GM12878 (cell line): ENCODE measurements around the gene PPP1R3F. TPM values are rescaled to one million over a fixed set of nuclear protein-coding genes. Genes with fewer than 3 reads are reported as not detected.

Experiments
- ATAC-seq: fragments of 200-7000 bp; cut with Tn5 transposase; 3 replicates; pipeline ENCODE4 v1.9.1; 2020; ENCODE audit warnings: mild to moderate bottlenecking, moderate library complexity
- BruUV-seq: library from RNA; stranded (reverse); fragments of 400-500 nt; replicated peaks from 2 replicates; lab custom pipeline; 2021; lab: Mats Ljungman, UMichigan
- CTCF ChIA-PET: fragments of 300-600 bp; sonication (Branson Sonifier 250); formaldehyde crosslinking; extraction: SDS; loops from one replicate; lab custom pipeline; 2021; ENCODE audit warnings: inconsistent platforms; lab: Yijun Ruan, JAX
- POLR2A ChIA-PET: fragments of 350-600 bp; formaldehyde crosslinking; extraction: SDS; loops from one replicate; lab custom pipeline; 2021; ENCODE audit warnings: inconsistent platforms; lab: Charles Lee
- RAD21 ChIA-PET: fragments of 300-600 bp; sonication (Branson Sonifier 250); formaldehyde crosslinking; loops from one replicate; lab custom pipeline; 2023; ENCODE audit warnings: antibody characterized with exemption; ENCODE audit not compliant: unreplicated experiment; lab: Charles Lee
- SMC1A ChIA-PET: fragments of 300-600 bp; sonication (Branson Sonifier 250); formaldehyde crosslinking; loops from one replicate; lab custom pipeline; 2023; ENCODE audit not compliant: unreplicated experiment, uncharacterized antibody; lab: Charles Lee
- DNase-seq: peaks from one replicate; pipeline ENCODE4 v3.0.0-alpha.2; 2011; ENCODE audit warnings: low read depth, low spot score
- FAIRE-seq: peaks from 3 replicates; lab custom pipeline; 2011; peaks lifted over from hg19 to GRCh38; lab: Jason Lieb, UNC
- H2AFZ ChIP-seq: 2 replicates; pipeline ENCODE4 v1.6.0; 2011; ENCODE audit warnings: low read depth, low read length, control low read depth; ENCODE audit not compliant: control insufficient read depth
- H3K27ac ChIP-seq: 2 replicates; pipeline ENCODE4 v1.5.1; 2011; ENCODE audit warnings: control low read depth; ENCODE audit not compliant: control insufficient read depth, insufficient read depth
- H3K27me3 ChIP-seq, 2 experiments: replicated peaks in 1 of 2; 2 replicates each; pipeline versions ENCODE4 v1.6.0 to v1.6.1; 2011; ENCODE audit warnings: low read length in 1 of 2; ENCODE audit not compliant: control insufficient read depth in 2 of 2, insufficient read depth in 2 of 2
- H3K36me3 ChIP-seq, 2 experiments: 2 replicates each; pipeline ENCODE4 v1.5.1; 2011; ENCODE audit warnings: low read length in 1 of 2; ENCODE audit not compliant: control insufficient read depth in 2 of 2, insufficient read depth in 2 of 2
- H3K4me1 ChIP-seq: 2 replicates; pipeline ENCODE4 v1.6.1; 2011; ENCODE audit warnings: mild to moderate bottlenecking, low read length, moderate library complexity, mixed read lengths; ENCODE audit not compliant: control insufficient read depth, insufficient read depth
- H3K4me2 ChIP-seq: 2 replicates; pipeline ENCODE4 v1.6.0; 2011; ENCODE audit warnings: control low read depth; ENCODE audit not compliant: control insufficient read depth, insufficient read depth
- H3K4me3 ChIP-seq: fragments of 200-600 bp; sonication (generic); 2 replicates; pipeline ENCODE4 v1.5.1; 2016
- H3K79me2 ChIP-seq: 2 replicates; pipeline ENCODE4 v1.6.0; 2011; ENCODE audit warnings: low read length; ENCODE audit not compliant: control insufficient read depth, insufficient read depth
- H3K9ac ChIP-seq: 2 replicates; pipeline ENCODE4 v1.8.0; 2011; ENCODE audit warnings: low read length, control low read depth, mixed read lengths; ENCODE audit not compliant: control insufficient read depth, insufficient read depth
- H3K9me3 ChIP-seq: replicated peaks from 3 replicates; pipeline ENCODE4 v1.5.1; 2011; ENCODE audit warnings: mild to moderate bottlenecking, low read length; ENCODE audit not compliant: control insufficient read depth, insufficient read depth
- H4K20me1 ChIP-seq: 2 replicates; pipeline ENCODE4 v1.6.0; 2011; ENCODE audit not compliant: control insufficient read depth, insufficient read depth
- BCL11A ChIP-seq: IDR thresholded peaks from 2 replicates; pipeline ENCODE4 v1.6.1; 2011; ENCODE audit warnings: low read depth, low read length
- CEBPZ ChIP-seq: fragments of 150-350 bp; IDR thresholded peaks from 2 replicates; pipeline ENCODE4 v1.6.1; 2016; ENCODE audit warnings: low read depth, low read length
- CHD2 ChIP-seq: IDR thresholded peaks from 2 replicates; pipeline ENCODE4 v1.6.1; 2011; ENCODE audit warnings: low read depth, low read length, improper control_type of control experiment, borderline replicate concordance
- CREB1 ChIP-seq: IDR thresholded peaks from 2 replicates; pipeline ENCODE4 v1.6.1; 2012; ENCODE audit warnings: low read depth, mild to moderate bottlenecking, inconsistent platforms
- MLLT1 ChIP-seq: fragments of 450-650 bp; IDR thresholded peaks from 2 replicates; pipeline ENCODE4 v1.6.1; 2016; ENCODE audit warnings: mild to moderate bottlenecking
- USF2 ChIP-seq: IDR thresholded peaks from 2 replicates; pipeline ENCODE4 v1.6.1; 2011; ENCODE audit warnings: low read depth, low read length, improper control_type of control experiment, borderline replicate concordance
- WGBS: methylation state at CpG from one replicate; pipeline ENCODE4 v1.1.6; 2016; ENCODE audit warnings: low lambda C conversion rate; ENCODE audit not compliant: insufficient replicate concordance, insufficient coverage; ENCODE audit errors: missing lambda C conversion rate; 5-methylcytosine and 5-hydroxymethylcytosine counted together
- in situ Hi-C: fragments of 300-500 bp; cut with MboI; formaldehyde crosslinking; loops from 9 replicates; pipeline ENCODE4 v1.14.3; 2018; ENCODE audit warnings: mixed read lengths
- intact Hi-C: fragments of 100-400 bp; cut with micrococcal nuclease; formaldehyde crosslinking; loops from one replicate; pipeline ENCODE4 v1.14.2; 2022; ENCODE audit not compliant: unreplicated experiment
- polyA plus RNA-seq, 11 experiments: library from polyadenylated mRNA; depleted of rRNA in 4 of 11; unstranded in 6 of 11; stranded (reverse) in 5 of 11; fragments of >200 nt; fragmentation: Nextera tagmentation in 4 of 11; fragmentation: Illumina TruSeq in 1 of 11; extraction: Ambion mirVana in 4 of 11; extraction: Trizol in 1 of 11; gene quantifications; 1 replicate in 1 of 11; 2 replicates in 10 of 11; pipeline versions ENCODE4 v1.2.1 to v1.2.3, GENCODE V29; 2011 to 2016; ENCODE audit warnings: inconsistent platforms in 2 of 11, missing spikeins in 2 of 11, low read depth in 1 of 11
- total RNA-seq, 4 experiments: library from RNA; depleted of rRNA in 3 of 4; stranded (reverse); fragments of >200 nt in 3 of 4; fragmentation: Illumina TruSeq in 1 of 4; extraction: Trizol in 1 of 4; gene quantifications; 2 replicates each; pipeline versions ENCODE4 v1.2.1 to v1.2.3, GENCODE V29; 2013 to 2021

PPP1R3F gene
- total and polyA plus RNA-seq, 10 of the 15 experiments (the other 5 are each of a cell fraction or from before 2014, with no cell fraction given) = 0.18 to 4.4 (median 1.00) TPM

GRCh38 chrX:49300703-49301102, 31.1 kb downstream of the PPP1R3F start:
- no peak for TF ChIP-seq CHD2
- no peak for TF ChIP-seq MLLT1
- no peak for TF ChIP-seq BCL11A
- no peak for TF ChIP-seq USF2
- TF ChIP-seq CREB1 = no peak
- 23% methylated on average over 1 of the region's 1 CpG for WGBS

DNA sequence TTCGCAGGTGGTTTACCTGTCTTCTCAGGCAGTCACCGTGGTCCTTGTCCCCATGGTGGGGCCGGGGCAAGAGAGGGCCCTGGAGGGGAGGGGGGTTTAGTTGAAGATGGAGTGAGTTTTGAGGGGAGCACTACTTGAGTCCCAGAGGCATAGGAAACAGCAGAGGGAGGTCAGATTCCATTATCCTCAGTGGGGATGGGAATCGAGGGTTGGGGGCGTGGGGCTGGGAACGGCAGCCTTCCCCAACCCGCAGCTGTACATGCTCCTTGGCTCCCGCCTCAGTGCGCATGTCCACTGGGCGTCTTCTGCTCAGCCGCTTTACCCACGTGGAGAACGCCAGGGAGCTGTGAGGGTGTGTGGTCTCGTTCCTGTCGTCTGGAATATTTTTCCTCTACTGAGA, 33.8 kb downstream of the PPP1R3F start, which contains the start of gene GAGE10:
Gene GAGE10, plus strand, starts transcription at position 301 of the 400 bp plus-strand sequence. CDS start 1,214 bp downstream, outside the sequence.
- DNase-seq (no peak), FAIRE-seq (no peak), ATAC-seq (no peak)
- no peaks in the 10 kb centered on the region for H3K79me2 ChIP-seq
- ChIA-PET RAD21 (no interaction called here), POLR2A (no interaction called here), SMC1A (no interaction called here), CTCF (no interaction called here)
- no peak within 1 kb of the TSS for H3K9ac ChIP-seq
- in situ Hi-C loops = no loop called here
- TF ChIP-seq CEBPZ (no peak), BCL11A (no peak)
- H3K9me3 ChIP-seq = no peaks in the 10 kb centered on the region
- no peaks in the 10 kb centered on the region for H4K20me1 ChIP-seq
- intact Hi-C loops = no loop called here
- WGBS = 49% methylated on average over 11 of the region's 15 CpGs
- H3K27ac ChIP-seq = no peak within 1 kb of the TSS
- no peak within 1 kb of the TSS for H3K4me3 ChIP-seq
- BruUV-seq = no TSS peak
- no peaks in the 10 kb centered on the region for H3K4me1 ChIP-seq
- H3K36me3 ChIP-seq = no peaks in the 10 kb centered on the region
- H3K27me3 ChIP-seq = no peaks in the 10 kb centered on the region
- H3K4me2 ChIP-seq = no peak within 1 kb of the TSS
- no peak within 1 kb of the TSS for H2AFZ ChIP-seq

More at GRCh38 chrX:49300703-49301102, 31.1 kb downstream of the PPP1R3F start:
- H2AFZ ChIP-seq = no peak overlapping the region
- no peaks in the 10 kb centered on the region for H3K4me1 ChIP-seq
- no peaks in the 10 kb centered on the region for H4K20me1 ChIP-seq
- DNase-seq = no peak
- no peak overlapping the region for H3K27ac ChIP-seq
- H3K9ac ChIP-seq = no peak overlapping the region
- in situ Hi-C loops = no loop called here
- POLR2A ChIA-PET = no interaction called here
- no peak for ATAC-seq
- no peaks in the 10 kb centered on the region for H3K79me2 ChIP-seq
- BruUV-seq = no TSS peak
- RAD21 ChIA-PET = no interaction called here
- no peak for FAIRE-seq
- H3K4me3 ChIP-seq = no peak overlapping the region
- H3K36me3 ChIP-seq = no peaks in the 10 kb centered on the region
- SMC1A ChIA-PET = no interaction called here
- no peaks in the 10 kb centered on the region for H3K27me3 ChIP-seq
- intact Hi-C loops = no loop called here
- no peaks in the 10 kb centered on the region for H3K9me3 ChIP-seq
- H3K4me2 ChIP-seq = no peak overlapping the region
- CTCF ChIA-PET = interaction anchor here (0.6 to 0.9 kb wide), 3 partner anchors 8 to 1131 kb away, joined by 3 to 5 read pairs (median 4); no protein-coding TSS in a partner anchor
